HCT116 (cell line): ENCODE results near the gene ACOT7.

ENCODE experiments used
- CEBPB ChIP-seq: IDR thresholded peaks from 2 replicates; pipeline ENCODE4 v1.6.1; 2012; ENCODE audit warnings: low read depth
- EZH2 ChIP-seq: fragments of 200-600 bp; sonication (generic); IDR thresholded peaks from 2 replicates; pipeline ENCODE4 v1.6.1; 2017; ENCODE audit warnings: antibody characterized with exemption, mixed run types
- EZH2phosphoT487 ChIP-seq: fragments of 200-600 bp; IDR thresholded peaks from 2 replicates; pipeline ENCODE4 v1.6.1; 2018; ENCODE audit warnings: antibody characterized with exemption, borderline replicate concordance
- POLR2A ChIP-seq: IDR thresholded peaks from 2 replicates; pipeline ENCODE4 v1.7.0; 2011; ENCODE audit warnings: borderline replicate concordance; ENCODE audit not compliant: insufficient read depth, insufficient read length; ENCODE audit errors: extremely low read depth
- POLR2AphosphoS5 ChIP-seq: IDR thresholded peaks from 2 replicates; pipeline ENCODE4 v1.6.1; 2011; ENCODE audit warnings: mild to moderate bottlenecking, low read depth, low read length, moderate library complexity
- SIN3A ChIP-seq: IDR thresholded peaks from 2 replicates; pipeline ENCODE4 v1.6.1; 2012; ENCODE audit warnings: low read depth
- SRF ChIP-seq: IDR thresholded peaks from 2 replicates; pipeline ENCODE4 v1.6.1; 2012; ENCODE audit warnings: low read depth
- ZFX ChIP-seq: fragments of 450-650 bp; IDR thresholded peaks from 2 replicates; pipeline ENCODE4 v1.6.1; 2017
- TF ChIP-seq, protein P1 (sequence below), 3 experiments: fragments of 200-600 bp in 1 of 3; sonication (generic) in 1 of 3; IDR thresholded peaks in 2 of 3; conservative IDR thresholded peaks in 1 of 3; 2 replicates each; pipeline ENCODE4 v1.5.1; 2012 to 2017; ENCODE audit warnings: low read depth in 2 of 3, low read length in 2 of 3, antibody characterized with exemption in 1 of 3, borderline replicate concordance in 1 of 3, control low read depth in 1 of 3, mild to moderate bottlenecking in 1 of 3, mixed read lengths in 1 of 3, mixed run types in 1 of 3, moderate library complexity in 1 of 3; ENCODE audit not compliant: insufficient read depth in 1 of 3
- TF ChIP-seq, protein P2 (sequence below): IDR thresholded peaks from 2 replicates; pipeline ENCODE4 v1.6.1; 2012

DNA sequence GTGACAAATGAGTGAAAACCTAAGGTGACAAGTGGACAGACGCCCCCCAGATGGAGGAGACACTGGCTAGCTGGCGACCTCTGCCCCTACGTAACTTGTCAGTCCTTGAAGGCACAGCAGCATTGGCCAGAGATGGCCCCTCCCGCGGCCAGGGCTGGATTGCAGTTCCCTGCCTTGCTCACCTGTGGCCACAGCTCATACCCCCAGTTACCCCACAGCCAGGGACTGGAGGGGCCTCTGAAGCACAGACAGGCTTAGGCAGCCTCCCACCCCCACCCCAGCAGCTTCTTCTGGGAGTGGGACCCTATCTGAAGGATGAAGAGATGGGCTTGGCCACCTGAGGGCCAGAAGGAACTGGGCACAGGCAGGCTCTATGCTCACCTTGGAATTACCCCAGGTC lies 145.9 kb downstream of the ACOT7 start:
- TF ChIP-seq, protein P1, sequence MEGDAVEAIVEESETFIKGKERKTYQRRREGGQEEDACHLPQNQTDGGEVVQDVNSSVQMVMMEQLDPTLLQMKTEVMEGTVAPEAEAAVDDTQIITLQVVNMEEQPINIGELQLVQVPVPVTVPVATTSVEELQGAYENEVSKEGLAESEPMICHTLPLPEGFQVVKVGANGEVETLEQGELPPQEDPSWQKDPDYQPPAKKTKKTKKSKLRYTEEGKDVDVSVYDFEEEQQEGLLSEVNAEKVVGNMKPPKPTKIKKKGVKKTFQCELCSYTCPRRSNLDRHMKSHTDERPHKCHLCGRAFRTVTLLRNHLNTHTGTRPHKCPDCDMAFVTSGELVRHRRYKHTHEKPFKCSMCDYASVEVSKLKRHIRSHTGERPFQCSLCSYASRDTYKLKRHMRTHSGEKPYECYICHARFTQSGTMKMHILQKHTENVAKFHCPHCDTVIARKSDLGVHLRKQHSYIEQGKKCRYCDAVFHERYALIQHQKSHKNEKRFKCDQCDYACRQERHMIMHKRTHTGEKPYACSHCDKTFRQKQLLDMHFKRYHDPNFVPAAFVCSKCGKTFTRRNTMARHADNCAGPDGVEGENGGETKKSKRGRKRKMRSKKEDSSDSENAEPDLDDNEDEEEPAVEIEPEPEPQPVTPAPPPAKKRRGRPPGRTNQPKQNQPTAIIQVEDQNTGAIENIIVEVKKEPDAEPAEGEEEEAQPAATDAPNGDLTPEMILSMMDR (IDR thresholded peaks at IDR 0.05 in 2 of 3, conservative IDR thresholded peaks at IDR 0.05 in 1 of 3; ENCODE audit: borderline replicate concordance in 1 of 3, insufficient read depth in 1 of 3, low read depth in 2 of 3, low read length in 2 of 3), result no peak
- TF ChIP-seq POLR2AphosphoS5 (no peak), POLR2A (no peak), EZH2 (no peak), CEBPB (no peak), EZH2phosphoT487 (no peak), SIN3A (no peak), ZFX (no peak), SRF (no peak)
- TF ChIP-seq, protein P2, sequence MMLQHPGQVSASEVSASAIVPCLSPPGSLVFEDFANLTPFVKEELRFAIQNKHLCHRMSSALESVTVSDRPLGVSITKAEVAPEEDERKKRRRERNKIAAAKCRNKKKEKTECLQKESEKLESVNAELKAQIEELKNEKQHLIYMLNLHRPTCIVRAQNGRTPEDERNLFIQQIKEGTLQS, result no peak
